Uterus (tissue), 4 donors: ENCODE results near the gene MEF2C. TPM values are rescaled to one million over a fixed set of nuclear protein-coding genes. Genes with fewer than 3 reads are reported as not detected.

Experiments
- DNase-seq, 2 donors: peaks; one replicate each; pipeline ENCODE4 v3.0.0-alpha.2; 2019 to 2020
- H3K27ac ChIP-seq, 2 donors: fragments of 200-600 bp; sonication (generic); 1 replicate in 1 of 2; 2 replicates in 1 of 2; pipeline ENCODE4 v1.5.1; 2016 to 2018
- H3K27me3 ChIP-seq, 2 donors: fragments of 200-600 bp; sonication (generic); one replicate each; pipeline ENCODE4 v1.5.1; 2018 to 2019; ENCODE audit warnings: control low read depth in 1 of 2
- H3K36me3 ChIP-seq, 2 donors: fragments of 200-600 bp; sonication (generic); one replicate each; pipeline ENCODE4 v1.5.1; 2019; ENCODE audit warnings: control low read depth in 1 of 2
- H3K4me1 ChIP-seq, 2 donors: fragments of 200-600 bp; sonication (generic); one replicate each; pipeline ENCODE4 v1.5.1; 2018 to 2019; ENCODE audit warnings: control low read depth in 1 of 2
- H3K4me3 ChIP-seq, 2 donors: fragments of 200-600 bp; sonication (generic); 1 replicate in 1 of 2; 2 replicates in 1 of 2; pipeline ENCODE4 v1.5.1; 2018 to 2019; ENCODE audit warnings: mild to moderate bottlenecking in 1 of 2
- H3K9me3 ChIP-seq, 2 donors: fragments of 200-600 bp; sonication (generic); one replicate each; pipeline ENCODE4 v1.5.1; 2019; ENCODE audit warnings: control low read depth in 1 of 2
- CTCF ChIP-seq, 4 experiments: fragments of 200-600 bp in 2 of 4; fragments of 450-650 bp in 2 of 4; sonication (generic) in 2 of 4; IDR thresholded peaks; one replicate each; pipeline ENCODE4 v1.5.1; 2016 to 2019; ENCODE audit warnings: antibody characterized with exemption in 4 of 4, mild to moderate bottlenecking in 2 of 4, moderate library complexity in 1 of 4
- POLR2A ChIP-seq, 2 donors: fragments of 450-650 bp; IDR thresholded peaks; one replicate each; pipeline ENCODE4 v1.6.1; 2016; ENCODE audit warnings: antibody characterized with exemption in 2 of 2, mild to moderate bottlenecking in 1 of 2, moderate library complexity in 1 of 2
- intact Hi-C: fragments of 100-400 bp; cut with DNase I; formaldehyde crosslinking; loops from one replicate; pipeline ENCODE4 v1.15.1; 2023; ENCODE audit warnings: low total_unique reads
- total RNA-seq, 4 donors: library from RNA; depleted of rRNA in 3 of 4; stranded (reverse); fragments of >200 nt in 3 of 4; gene quantifications; one replicate each; pipeline versions ENCODE4 v1.1.0 to v1.2.4, GENCODE V29; 2014 to 2023
- donor health status: DM: yes; HTN: yes; CAD: no.

The MEF2C gene
- total RNA-seq, 4 donors from 2014 or later = 30.3 to 134 (median 70.3) TPM

GRCh38 chr5:88718736-88719135 lies 164.2 kb downstream of the MEF2C start:
- H3K27ac ChIP-seq = no peak overlapping the region
- no peaks in the 10 kb centered on the region for H3K4me1 ChIP-seq
- DNase-seq = no peak
- H3K27me3 ChIP-seq = no peaks in the 10 kb centered on the region
- intact Hi-C loops = no loop called here
- no peaks in the 10 kb centered on the region for H3K36me3 ChIP-seq
- TF ChIP-seq POLR2A (IDR thresholded peaks at IDR 0.05) (no peak), CTCF (IDR thresholded peaks at IDR 0.05) (no peak)
- no peaks in the 10 kb centered on the region for H3K9me3 ChIP-seq
- H3K4me3 ChIP-seq = no peak overlapping the region

- DNase-seq = no peak
- intact Hi-C loops = no loop called here
- H3K4me1 ChIP-seq = no peaks in the 10 kb centered on the region
These were observed 166.9 kb downstream of the MEF2C start for GRCh38 chr5:88716101-88716500.

GRCh38 chr5:88715503-88715902 lies 167.5 kb downstream of the MEF2C start:
- no peak overlapping the region for H3K4me3 ChIP-seq
- H3K27ac ChIP-seq = no peak overlapping the region
- no peaks in the 10 kb centered on the region for H3K27me3 ChIP-seq
- no peaks in the 10 kb centered on the region for H3K9me3 ChIP-seq
- no peaks in the 10 kb centered on the region for H3K36me3 ChIP-seq
- DNase-seq = no peak
- no peak for TF ChIP-seq POLR2A (IDR thresholded peaks at IDR 0.05)
- no peak for TF ChIP-seq CTCF (IDR thresholded peaks at IDR 0.05)
- H3K4me1 ChIP-seq = no peaks in the 10 kb centered on the region
- intact Hi-C loops = no loop called here

More at GRCh38 chr5:88716101-88716500, 166.9 kb downstream of the MEF2C start:
- no peak for TF ChIP-seq CTCF (IDR thresholded peaks at IDR 0.05)
- TF ChIP-seq POLR2A (IDR thresholded peaks at IDR 0.05) = no peak
- no peak overlapping the region for H3K27ac ChIP-seq
- H3K4me3 ChIP-seq = no peak overlapping the region
- H3K36me3 ChIP-seq = no peaks in the 10 kb centered on the region
- H3K9me3 ChIP-seq = no peaks in the 10 kb centered on the region
- no peaks in the 10 kb centered on the region for H3K27me3 ChIP-seq

GRCh38 chr5:88713818-88714217 lies 169.2 kb downstream of the MEF2C start:
- Histone ChIP-seq H3K36me3 (no peaks in the 10 kb centered on the region), H3K4me3 (no peak overlapping the region), H3K4me1 (no peaks in the 10 kb centered on the region), H3K9me3 (no peaks in the 10 kb centered on the region), H3K27me3 (peaks cover 0 to 4% of the 10 kb centered on the region in 2 donors), H3K27ac (no peak overlapping the region)
- intact Hi-C loops = no loop called here
- TF ChIP-seq POLR2A (IDR thresholded peaks at IDR 0.05) = no peak
- TF ChIP-seq CTCF (IDR thresholded peaks at IDR 0.05) = no peak
- no peak for DNase-seq

- H3K4me1 ChIP-seq = no peaks in the 10 kb centered on the region
- intact Hi-C loops = no loop called here
- H3K4me3 ChIP-seq = no peak overlapping the region
These were observed 174.1 kb downstream of the MEF2C start for GRCh38 chr5:88708682-88709398.

More at GRCh38 chr5:88708682-88709398, 174.1 kb downstream of the MEF2C start:
- no peaks in the 10 kb centered on the region for H3K9me3 ChIP-seq
- no peak for DNase-seq
- H3K36me3 ChIP-seq = no peaks in the 10 kb centered on the region
- no peak overlapping the region for H3K27ac ChIP-seq
- TF ChIP-seq CTCF (IDR thresholded peaks at IDR 0.05) (no peak), POLR2A (IDR thresholded peaks at IDR 0.05) (no peak)
- peaks cover 0 to 4% of the 10 kb centered on the region in 2 donors for H3K27me3 ChIP-seq
